GM21576 (cell line): ENCODE data around the gene GSG1L.

Experiments used
- ATAC-seq: cut with Tn5 transposase; IDR thresholded peaks from one replicate; pipeline ENCODE4 v1.9.1; 2021; ENCODE audit warnings: mild to moderate bottlenecking, moderate library complexity; ENCODE audit not compliant: unreplicated experiment

Gene GSG1L

GRCh38 chr16:27800817-27801216, 262.7 kb downstream of the GSG1L start:
- no peak for ATAC-seq

- ATAC-seq, result no peak
Measured at GRCh38 chr16:27799896-27800295, 263.6 kb downstream of the GSG1L start.

GRCh38 chr16:27798241-27798640, 265.3 kb downstream of the GSG1L start:
- no peak for ATAC-seq

DNA sequence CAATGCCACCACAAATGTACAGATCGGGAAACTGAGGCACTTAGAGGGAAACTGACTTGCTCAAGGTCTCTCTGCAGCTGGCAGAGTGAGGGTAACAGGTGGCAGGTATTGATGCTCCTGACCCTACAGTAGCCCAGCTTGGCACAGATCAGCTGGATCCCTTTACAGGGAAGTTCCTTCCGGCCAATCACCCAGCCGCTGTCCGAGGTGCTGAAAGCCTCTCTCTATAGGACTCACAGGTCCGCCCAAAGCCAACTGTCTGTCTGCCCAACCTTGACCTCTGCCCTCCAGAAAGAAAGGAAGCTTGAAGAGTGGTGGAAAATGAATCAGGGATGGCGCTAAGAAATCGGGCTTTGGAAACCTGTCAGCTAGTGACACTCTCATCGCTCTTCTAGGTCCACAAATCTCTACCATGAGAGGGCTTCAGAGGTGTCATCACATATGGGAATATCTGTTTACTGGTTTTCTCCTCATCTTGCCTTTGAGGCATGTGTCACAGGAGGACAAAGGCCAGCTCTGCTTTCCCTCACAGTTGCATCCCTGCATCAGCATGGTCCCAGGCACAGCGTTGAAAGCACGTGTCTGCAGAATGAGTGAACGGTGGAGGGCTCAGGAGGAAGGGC, 267.4 kb downstream of the GSG1L start:
- no peak for ATAC-seq

DNA sequence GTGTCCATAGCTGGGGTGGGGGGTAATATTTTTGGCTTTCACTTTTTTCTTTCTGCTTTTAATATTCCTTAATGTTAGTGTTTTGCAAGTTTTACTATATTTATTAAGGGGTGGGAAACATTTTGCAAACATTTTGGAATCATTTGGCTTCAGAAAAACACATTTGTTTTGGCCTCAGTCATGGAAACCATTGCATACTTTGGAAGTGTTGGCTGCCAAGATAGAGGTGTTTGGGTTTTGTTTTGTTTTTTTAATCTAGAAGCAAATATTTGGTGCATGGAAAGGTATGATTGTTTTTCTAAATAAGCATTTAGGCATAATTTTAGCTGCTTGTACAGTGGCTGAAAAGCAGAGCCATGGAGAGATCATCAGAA, 270.3 kb downstream of the GSG1L start:
- no peak for ATAC-seq

- ATAC-seq, result no peak
Measured at GRCh38 chr16:27792486-27793248, 270.8 kb downstream of the GSG1L start.

DNA sequence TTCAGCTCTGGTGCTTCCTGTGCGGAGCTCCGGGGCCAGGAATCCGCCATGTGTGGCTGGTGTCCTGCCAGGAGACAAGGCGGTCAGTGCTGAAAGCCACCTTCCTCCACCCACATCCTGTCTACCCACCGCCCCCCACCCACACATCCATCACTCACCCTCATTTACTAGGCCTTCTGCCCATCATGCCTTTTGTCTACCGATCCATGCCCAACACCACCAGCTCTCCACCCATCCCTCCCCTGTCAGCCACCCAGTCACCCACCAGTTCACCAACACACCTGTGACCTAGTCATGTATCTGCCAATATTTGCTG, 272.2 kb downstream of the GSG1L start:
- no peak for ATAC-seq

GRCh38 chr16:27790546-27791403, 272.7 kb downstream of the GSG1L start:
- no peak for ATAC-seq

DNA sequence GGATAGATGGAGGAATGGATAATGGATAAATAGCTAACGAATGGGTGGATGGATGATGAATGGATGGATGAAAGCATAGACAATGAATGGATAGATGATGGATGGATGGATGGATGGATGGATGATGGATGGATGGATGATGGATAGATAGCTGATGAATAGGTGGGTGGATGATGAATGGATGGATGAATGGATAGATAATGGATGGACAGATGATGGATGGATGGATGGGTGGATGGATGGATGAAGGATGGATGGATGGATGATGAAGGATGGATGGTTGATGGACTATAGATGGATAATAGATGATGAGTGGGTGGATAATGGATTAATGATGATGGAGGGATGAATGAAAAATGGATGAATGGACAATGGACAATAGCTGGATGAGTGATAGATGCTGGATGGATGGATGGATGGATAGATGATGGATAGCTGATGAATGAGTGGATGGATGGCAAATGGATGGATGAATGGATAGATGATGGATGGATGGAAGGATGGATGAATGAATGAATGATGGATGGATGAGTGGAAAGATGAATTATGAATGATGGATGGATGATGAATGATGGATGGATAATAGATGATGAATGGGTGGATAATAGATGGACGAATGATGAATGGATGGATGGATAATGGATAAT, 273.8 kb downstream of the GSG1L start:
- ATAC-seq, result no peak

DNA sequence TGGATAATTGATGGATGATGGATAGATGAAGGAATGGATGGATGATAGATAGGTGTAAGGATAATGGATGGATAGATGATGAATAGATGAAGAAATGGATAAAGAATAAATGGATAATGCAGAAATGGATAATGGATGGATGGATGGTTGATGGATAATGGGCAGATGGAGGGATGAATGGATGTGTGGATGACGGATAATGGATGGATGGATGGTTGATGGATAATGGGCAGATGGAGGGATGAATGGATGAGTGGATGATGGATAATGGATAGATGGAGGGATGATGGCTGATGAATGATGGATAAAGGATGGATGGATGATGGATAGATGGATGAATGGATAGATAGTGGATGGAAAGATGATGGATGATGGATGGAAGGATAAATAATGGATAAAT, 274.4 kb downstream of the GSG1L start:
- ATAC-seq, result no peak

GRCh38 chr16:27787665-27788064, 275.8 kb downstream of the GSG1L start:
- ATAC-seq, result no peak

DNA sequence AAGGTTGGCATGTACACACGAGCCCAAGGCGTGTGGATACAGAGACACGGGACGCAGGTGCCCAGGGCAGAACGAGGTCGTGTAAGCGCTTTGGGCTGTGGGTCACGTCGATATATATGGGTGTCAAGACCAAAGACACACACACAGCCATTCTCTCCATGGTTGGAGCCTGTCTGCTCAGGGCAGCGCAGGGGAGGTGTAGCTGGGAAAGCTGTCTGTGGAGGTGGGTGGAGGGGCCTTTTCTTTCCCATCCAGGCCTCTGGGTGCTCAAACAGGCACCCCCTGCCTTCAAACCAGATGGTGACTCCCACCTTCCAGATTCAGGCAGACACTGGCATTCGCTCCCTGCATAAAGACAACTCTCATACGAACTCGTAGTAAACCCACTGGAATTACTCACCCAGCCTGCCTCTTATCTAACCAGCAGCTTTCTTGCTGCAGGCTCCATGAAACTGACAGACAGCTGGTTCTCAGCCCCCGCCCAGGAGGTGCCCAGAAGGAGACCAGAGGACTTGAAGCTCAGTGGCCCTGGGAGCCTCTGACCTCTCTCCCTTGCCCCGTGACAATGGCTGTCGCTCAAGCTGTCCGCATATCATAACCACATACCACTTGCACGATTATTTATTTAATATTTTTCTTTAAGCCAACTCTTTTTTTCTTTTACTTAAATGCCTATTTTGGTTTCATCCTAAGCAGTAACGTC, 276.4 kb downstream of the GSG1L start:
- no peak for ATAC-seq

DNA sequence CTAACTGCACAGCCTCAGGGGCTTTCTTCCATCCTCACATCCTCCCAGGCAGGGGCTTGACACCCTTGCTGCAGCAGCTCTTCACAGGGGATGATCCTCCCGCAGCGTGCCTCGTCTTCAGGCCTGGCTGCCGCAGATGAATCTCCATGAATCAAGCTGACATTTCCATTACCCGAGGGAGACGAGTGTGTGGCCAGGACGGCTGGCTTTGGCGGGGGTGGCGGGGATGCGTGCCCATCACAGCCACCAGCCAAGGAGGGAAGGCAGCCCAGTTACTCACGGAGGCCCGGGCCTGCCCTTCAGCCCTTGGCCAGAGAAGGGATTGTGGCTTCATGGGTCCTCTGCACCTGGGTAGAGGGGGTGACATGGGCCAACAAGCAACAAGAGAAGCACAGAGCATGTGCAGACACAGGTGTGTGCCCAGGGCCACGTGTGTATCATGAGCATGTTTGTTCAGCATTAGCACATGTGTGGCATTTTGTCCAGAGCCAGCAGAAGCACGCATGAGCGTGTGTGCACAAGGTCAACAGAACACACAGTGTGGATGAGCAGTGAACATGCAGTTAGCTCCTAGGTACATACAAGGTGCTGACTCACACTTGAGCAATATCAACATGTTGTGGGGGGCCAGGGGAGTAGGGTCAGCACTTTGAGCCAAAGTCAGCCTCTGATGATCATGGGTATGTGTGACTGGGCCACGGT, 277.1 kb downstream of the GSG1L start:
- no peak for ATAC-seq

GRCh38 chr16:27785307-27785678, 278.2 kb downstream of the GSG1L start:
- ATAC-seq, result no peak

GRCh38 chr16:27784351-27785306, 278.9 kb downstream of the GSG1L start:
- ATAC-seq, result no peak

GRCh38 chr16:27781981-27782880, 281.3 kb downstream of the GSG1L start:
- ATAC-seq, result no peak

- ATAC-seq, result no peak
Measured at GRCh38 chr16:27781195-27781524, 282.4 kb downstream of the GSG1L start.

DNA sequence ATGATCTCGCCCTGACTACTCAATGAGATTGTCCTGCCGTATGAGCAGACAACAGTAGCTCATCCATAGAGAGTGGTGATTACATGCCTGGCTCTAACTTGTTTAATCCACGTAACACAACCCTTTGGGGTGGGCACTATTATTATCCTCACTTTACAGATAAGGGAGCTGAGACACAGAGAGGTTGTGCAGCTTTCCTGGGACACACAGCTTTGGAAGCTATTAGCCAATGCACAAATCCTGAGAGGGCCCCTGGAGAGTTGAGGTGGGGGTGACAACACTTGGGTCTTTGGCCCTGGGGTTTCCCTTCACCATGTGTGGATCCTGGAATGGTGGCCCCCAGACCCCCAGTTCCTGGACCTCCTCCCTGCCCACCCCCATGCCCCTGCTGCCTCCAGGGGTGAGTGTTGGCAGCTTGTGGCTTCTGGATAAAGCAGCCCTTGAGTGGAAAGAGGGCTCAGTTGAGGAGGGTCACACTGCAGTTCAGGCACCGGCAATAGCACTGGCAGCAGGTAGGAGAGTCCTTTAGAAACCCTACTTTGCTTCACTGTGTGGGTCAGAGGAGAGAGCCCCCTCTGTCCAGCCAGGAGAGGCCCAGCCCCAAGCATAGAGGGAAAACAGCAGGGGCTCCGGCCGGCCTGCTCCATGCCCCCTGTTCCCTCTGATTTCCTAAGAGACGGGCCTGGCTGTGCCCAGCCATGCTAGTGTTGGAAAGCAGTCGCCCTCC, 282.9 kb downstream of the GSG1L start:
- no peak for ATAC-seq
